Fibroblast of peridontal ligament (primary cell): Measurements from ENCODE around the gene DOCK7.
A peak's percentile ranks its signal among the peaks of the same experiment; 100 is the strongest.
"Not testable (repeated sequence)": the region's sequence is repeated elsewhere in the genome, so short reads cannot be mapped to it uniquely, and the experiment has no call there.

ENCODE experiments used
- DNase-seq: peaks from one replicate; pipeline ENCODE4 v3.0.0-alpha.2; 2010; ENCODE audit errors: extremely low read depth

The DOCK7 gene

DNA sequence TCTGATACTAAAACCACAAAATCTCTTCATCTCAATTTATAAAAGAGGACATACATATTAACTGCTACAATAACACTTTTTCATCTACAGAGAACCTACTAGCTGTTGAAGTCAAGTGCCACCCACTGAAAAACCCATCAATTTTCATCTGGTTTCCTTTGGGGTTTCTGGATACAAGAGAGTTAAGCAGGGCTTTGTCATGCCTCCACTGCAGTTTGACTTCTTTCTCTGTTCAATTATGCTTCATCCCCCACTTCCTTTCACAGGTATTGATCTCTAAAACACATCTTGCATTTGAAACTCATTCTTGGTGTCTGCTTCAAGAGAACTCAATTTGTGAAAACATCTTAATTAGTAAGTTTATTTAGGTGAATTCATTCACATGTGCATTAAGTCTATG, 151.3 kb downstream of the DOCK7 start:
- DNase-seq = no peak

DNA sequence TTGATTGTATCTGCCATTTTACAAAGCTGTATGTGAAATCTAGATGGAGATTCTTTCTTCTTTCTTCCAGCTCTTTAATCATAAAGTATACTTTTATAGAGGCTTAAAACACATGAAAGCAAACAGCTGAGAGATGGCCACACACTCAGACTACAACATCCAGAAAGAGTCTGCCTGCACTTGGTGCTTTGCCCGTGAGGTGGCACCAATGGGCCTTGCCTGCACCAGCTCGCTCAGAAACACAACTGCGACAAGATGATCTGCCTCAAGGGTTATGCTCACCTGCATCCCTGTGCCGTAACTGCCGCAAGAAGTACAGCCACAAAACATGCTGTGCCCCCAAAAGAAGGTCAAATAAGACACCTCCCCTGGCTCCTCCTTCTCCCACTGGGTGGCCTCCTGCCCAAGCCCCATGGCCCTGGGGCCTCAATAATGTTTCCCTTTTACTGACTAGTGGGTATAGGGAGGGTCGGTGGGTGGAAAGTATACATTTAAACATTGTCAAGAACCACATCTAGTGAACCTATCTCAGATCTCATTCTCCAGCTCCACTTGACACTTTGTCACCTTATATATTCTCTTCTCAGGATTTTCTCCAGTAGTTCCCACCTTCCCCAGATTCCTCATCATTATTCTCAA, 157.6 kb downstream of the DOCK7 start:
- peak; percentile 48 for DNase-seq

GRCh38 chr1:62529227-62529626, 159.0 kb downstream of the DOCK7 start:
- no peak for DNase-seq

DNA sequence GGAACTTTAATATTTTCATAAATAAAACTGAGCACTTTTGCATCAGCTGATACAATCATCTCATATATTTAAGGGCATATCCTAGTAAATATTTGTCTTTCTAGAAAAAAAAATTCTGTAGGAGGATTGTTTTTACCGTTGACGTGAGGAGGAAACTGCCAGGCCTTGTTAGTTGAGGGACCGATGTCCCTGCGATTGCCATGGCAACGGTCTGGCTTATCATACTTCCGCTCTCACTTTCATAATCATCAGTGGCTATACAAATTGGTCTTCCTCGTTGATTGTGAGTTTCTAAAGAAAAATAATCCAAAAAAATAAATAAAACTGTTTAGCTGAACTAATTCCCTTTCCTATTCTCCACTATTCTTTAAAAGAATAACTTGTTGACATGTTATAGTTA, 160.2 kb downstream of the DOCK7 start:
- DNase-seq = no peak

DNA sequence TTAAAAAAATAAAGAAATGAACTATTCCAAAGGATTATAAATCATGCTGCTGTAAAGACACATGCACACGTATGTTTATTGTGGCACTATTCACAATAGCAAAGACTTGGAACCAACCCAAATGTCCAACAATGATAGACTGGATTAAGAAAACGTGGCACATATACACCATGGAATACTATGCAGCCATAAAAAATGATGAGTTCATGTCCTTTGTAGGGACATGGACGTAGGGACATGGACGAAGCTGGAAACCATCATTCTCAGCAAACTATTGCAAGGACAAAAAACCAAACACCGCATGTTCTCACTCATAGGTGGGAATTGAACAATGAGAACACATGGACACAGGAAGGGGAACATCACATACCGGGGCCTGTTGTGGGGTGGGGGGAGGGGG, 160.8 kb downstream of the DOCK7 start:
- DNase-seq = not testable (repeated sequence)

GRCh38 chr1:62523860-62524259, 164.3 kb downstream of the DOCK7 start:
- DNase-seq = no peak

GRCh38 chr1:62516600-62516999, 171.6 kb downstream of the DOCK7 start:
- no peak for DNase-seq

DNA sequence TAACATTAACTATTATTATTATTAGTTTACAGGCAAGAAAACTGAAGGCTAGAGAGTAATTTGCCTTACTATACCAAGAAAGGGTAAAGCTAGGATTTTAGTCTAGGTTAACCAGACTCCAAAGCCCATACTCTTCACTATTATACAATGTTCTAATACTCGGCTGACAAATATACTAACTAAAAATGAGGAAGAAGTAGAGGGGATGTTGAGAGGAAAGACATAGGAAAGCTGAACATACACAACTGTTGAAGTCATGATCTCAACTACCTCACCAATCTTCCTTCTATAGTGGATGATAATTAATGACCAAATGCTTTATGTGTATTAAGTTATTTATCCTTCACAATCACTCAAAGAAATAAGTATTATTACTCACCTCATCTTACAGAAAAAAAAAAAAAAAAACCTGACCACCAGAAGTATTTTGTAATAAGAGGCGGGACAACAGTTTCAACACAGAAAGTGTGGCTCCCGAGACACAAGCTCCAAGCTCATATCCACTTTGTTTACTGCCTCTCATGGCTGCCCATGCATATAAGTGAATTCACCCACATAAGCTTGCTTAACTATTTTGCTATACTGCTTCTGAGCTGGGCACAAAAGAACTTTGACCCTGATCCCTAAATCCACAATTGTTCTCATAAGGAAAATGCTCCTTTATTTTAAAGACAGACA, 173.3 kb downstream of the DOCK7 start:
- peak; percentile 27 for DNase-seq

GRCh38 chr1:62513013-62513412, 175.2 kb downstream of the DOCK7 start:
- DNase-seq = no peak

DNA sequence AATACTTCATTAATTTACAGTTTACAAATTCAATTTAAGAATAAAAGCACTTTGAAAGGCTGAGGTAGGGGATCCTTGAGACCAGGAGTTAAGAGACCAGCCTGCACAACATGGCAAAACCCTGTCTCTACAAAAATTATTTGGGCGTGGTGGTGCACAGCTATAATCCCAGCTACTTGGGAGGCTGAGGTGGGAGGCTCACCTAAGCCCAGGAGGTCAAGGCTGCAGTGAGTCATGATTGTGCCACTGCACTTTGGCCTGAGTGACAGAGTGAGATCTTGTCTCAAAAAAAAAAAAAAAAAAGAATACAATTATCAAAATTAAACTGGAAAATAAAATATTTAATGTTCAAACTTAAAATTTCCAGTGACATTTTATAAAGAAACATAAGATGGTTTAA, 179.2 kb downstream of the DOCK7 start:
- DNase-seq = no peak

DNA sequence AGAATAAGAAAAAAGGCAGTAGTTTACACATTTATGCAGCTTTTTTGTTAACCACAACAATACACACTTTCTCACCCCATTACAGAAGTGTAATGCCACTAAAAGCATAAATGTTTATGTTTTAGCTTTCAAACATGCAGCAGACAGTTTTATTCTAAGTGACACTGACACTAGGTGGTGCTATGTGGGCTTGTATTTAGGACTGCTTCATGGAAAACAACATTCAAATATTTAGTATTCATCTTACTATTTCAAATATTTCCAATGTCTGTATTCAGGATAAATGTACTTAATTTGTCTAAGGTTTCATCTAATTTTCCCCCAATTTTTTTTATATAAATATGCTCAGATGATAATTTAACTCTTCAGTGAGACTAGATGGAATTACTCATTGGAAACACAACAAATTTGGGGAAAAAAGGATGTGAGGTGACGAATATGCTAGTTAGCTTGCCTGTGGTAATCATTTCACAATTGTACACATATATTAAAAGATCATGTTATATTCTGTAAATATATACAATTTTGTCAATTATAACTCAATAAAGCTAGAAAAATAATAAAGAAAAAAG, 179.9 kb downstream of the DOCK7 start:
- peak; percentile 76 for DNase-seq

- DNase-seq = no peak
These were observed 188.0 kb downstream of the DOCK7 start for GRCh38 chr1:62500210-62500609.

DNA sequence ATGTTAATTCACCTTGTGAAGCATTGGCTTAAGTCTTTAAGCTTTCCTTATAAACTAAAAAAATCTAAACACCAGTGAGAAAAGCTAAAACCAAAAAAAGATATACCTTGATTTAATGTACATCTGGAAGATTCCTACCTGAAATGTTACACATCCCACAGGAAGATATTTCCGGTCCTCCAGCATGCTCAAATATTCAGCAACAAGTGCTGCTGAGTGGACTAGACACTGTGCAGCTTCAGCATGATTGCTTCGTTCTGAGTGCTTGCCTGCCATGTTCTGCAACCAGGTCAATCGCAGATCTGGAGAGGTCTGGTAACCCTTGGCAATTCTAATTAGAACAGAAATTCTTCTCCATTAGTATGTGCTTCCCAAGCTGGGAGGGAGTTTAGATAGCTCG, 194.0 kb downstream of the DOCK7 start:
- DNase-seq = no peak

DNA sequence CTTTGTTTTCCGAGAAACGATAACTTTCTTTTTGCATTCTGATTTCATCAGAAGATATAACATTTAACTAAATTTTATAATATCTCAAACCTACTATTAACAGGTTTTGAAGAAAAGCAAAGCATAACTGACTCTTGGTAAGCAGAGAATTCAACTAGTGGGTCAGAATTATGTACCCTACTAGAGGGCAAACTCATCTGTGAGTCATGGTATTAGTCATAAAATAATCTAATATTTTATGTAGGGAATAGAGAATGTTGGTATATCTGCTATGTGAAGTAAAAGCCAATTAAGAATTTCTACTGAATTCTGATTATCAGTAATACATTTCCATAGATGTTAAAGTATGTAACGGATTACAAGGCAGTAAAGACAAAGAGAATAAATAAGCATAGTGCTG, 194.5 kb downstream of the DOCK7 start:
- DNase-seq = no peak

DNA sequence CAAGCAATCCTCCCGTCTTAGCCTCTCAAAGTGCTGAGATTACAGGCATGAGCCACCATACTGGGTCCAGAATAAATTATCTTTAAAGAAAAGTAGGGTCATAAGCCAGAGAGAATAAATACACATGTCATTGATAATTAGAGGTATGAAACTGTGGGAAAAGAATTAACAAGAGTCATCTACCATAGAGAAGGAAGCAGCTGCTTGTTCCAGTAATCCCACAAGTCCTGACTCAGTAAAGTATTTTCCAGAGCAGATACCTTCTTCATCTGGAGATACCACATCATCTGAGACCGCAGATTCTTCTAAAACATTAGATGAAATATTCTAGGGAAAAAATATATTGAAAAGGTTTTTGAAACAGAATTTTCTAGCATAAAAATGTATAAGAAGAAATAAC, 195.7 kb downstream of the DOCK7 start:
- no peak for DNase-seq

DNA sequence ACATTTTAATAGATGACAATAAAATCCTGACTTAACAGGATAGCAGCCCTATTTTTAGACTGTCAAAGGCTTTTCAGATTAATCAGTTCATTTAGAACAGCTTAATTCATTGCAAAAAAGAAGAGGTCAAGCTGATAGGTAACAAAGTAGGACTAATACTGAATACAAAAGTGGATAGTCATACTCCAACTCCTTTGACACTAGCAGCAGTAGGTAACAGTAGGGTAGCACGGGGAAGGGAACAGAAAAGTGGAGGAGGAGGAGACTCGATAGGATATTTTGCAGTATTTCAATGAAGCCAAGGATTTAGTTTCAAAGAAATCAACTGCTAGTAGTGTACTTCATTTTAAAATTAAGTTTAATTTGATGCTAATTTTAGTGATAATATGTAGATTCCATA, 200.2 kb downstream of the DOCK7 start:
- DNase-seq = no peak

- no peak for DNase-seq
These were observed 203.2 kb downstream of the DOCK7 start for GRCh38 chr1:62484824-62485468.

DNA sequence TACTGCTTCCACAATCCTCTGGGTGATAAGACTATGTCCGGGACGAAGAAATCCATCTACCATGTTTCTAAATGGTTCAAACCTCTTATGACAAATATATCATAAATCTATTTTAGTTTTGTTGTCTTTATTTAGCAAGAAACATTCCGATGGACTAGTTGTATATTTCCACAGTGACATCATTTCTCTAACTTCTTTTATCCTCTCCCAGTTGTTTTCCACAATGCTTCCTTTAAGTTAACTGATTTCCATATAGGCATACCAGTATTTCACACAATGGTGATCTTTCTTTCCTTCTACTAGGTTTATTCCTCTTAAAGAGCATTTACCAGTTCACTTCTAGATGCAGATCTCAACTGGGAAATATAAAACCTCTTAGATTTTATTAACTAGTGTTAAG, 206.5 kb downstream of the DOCK7 start:
- DNase-seq = no peak

DNA sequence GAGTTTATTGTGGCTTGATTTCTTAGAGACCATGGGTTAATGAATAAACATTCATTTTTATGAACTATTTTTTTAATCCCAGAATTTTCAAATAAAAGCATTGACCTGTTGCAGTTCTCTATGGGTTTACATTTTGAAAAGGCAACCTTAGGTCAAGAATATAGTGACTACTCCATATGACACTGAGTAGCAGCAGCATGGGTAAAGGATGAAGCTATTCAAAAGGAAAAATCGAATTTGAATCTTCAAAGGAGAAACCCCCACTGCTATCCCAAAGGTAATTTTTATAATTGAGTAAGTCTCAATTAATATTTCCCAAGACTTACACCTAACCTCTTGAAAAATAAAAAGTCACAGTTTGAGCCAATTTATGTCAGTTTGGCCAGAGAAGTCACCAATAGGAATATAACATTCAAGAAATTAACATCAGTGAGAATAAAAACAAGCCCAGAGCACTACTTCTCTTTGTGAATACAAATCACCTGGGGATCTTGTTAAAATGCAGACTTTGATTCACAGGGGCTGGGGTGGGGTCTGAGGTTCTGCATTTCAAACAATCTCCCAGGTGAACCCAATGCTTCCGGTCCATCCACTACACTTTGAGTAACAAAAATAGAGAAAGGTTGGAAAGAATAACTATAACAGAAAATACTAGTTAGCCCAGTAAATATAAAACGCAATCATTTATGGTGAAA, 211.5 kb downstream of the DOCK7 start:
- DNase-seq = no peak

GRCh38 chr1:62467092-62467491, 221.1 kb downstream of the DOCK7 start:
- DNase-seq = peak; percentile 31

GRCh38 chr1:62462370-62462769, 225.8 kb downstream of the DOCK7 start:
- DNase-seq = no peak

DNA sequence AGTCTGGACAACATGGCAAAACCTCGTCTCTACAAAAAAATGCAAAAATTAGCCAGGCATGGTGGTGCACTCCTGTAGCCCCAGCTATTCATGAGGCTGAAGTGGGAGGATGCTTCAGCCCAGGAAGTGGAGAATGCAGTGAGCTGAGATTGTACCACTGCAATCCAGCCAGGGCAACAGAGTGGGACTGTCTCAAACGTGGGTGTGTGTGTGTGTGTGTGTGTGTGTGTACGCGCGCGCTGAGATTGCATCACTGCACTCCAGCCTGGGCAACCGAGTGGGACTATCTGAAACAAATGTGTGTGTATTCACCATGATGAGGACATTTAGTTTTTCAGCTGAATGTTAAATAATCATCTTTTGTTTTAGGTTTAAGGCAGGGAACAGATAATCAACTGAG, 230.2 kb downstream of the DOCK7 start:
- DNase-seq = no peak
